A549 (cell line): ENCODE measurements around the gene ATXN7. TPM values are rescaled to one million over a fixed set of nuclear protein-coding genes. Genes with fewer than 3 reads are reported as not detected.

Experiments used
- ATAC-seq, 2 experiments: fragments of 200-7000 bp in 1 of 2; fragments of >200 bp in 1 of 2; cut with Nextera tagmentation in 1 of 2; cut with Tn5 transposase in 1 of 2; 3 replicates each; pipeline versions ENCODE4 v1.8.0 to v1.9.1; 2018 to 2020; ENCODE audit warnings: mild to moderate bottlenecking in 1 of 2, moderate library complexity in 1 of 2
- CTCF ChIA-PET: fragments of 300-600 bp; sonication (Branson Sonifier 250); formaldehyde crosslinking; extraction: SDS; loops from one replicate; lab custom pipeline; 2021; ENCODE audit warnings: antibody characterized with exemption, inconsistent platforms; lab: Yijun Ruan, JAX
- POLR2A ChIA-PET: fragments of 350-600 bp; formaldehyde crosslinking; extraction: SDS; loops from one replicate; lab custom pipeline; 2021; ENCODE audit warnings: antibody characterized with exemption, inconsistent platforms; lab: Yijun Ruan, JAX
- DNase-seq, 2 experiments: peaks; one replicate each; pipeline versions ENCODE4 v3.0.0 to v3.0.0-alpha.2; 2011 to 2016; ENCODE audit warnings: low read depth in 1 of 2, low spot score in 1 of 2
- FAIRE-seq: peaks from 2 replicates; lab custom pipeline; 2011; peaks lifted over from hg19 to GRCh38; lab: Jason Lieb, UNC
- H3K27ac ChIP-seq, 2 experiments: fragments of >200 bp; sonication (Bioruptor Twin); formaldehyde crosslinking; 3 replicates each; pipeline ENCODE4 v1.5.1; 2016 to 2017
- H3K4me1 ChIP-seq: fragments of >200 bp; sonication (Bioruptor Twin); formaldehyde crosslinking; 3 replicates; pipeline ENCODE4 v1.6.1; 2016
- H3K4me2 ChIP-seq: fragments of >200 bp; sonication (Bioruptor Twin); formaldehyde crosslinking; 3 replicates; pipeline ENCODE4 v1.6.1; 2016
- H3K4me3 ChIP-seq: fragments of >200 bp; sonication (Bioruptor Twin); formaldehyde crosslinking; 3 replicates; pipeline ENCODE4 v1.5.1; 2016
- H3K9me3 ChIP-seq: fragments of >200 bp; sonication (Bioruptor Twin); formaldehyde crosslinking; 3 replicates; pipeline ENCODE4 v1.6.1; 2016
- ATOH8 ChIP-seq: fragments of 250-450 bp; sonication (Bioruptor Pico); IDR thresholded peaks from 2 replicates; pipeline ENCODE4 v1.5.0; 2020; ENCODE audit warnings: low read depth, mild to moderate bottlenecking, moderate library complexity
- ELK1 ChIP-seq: fragments of 150-350 bp; IDR thresholded peaks from 2 replicates; pipeline ENCODE4 v1.6.1; 2014; ENCODE audit warnings: low read depth, mild to moderate bottlenecking, low read length
- ESRRA ChIP-seq: fragments of 150-350 bp; IDR thresholded peaks from 2 replicates; pipeline ENCODE4 v1.6.1; 2014; ENCODE audit warnings: mild to moderate bottlenecking, low read length, borderline replicate concordance
- GATA3 ChIP-seq: IDR thresholded peaks from 2 replicates; pipeline ENCODE4 v1.6.1; 2012; ENCODE audit warnings: borderline replicate concordance
- HOXB13 ChIP-seq: fragments of 250-450 bp; sonication (Bioruptor Pico); IDR thresholded peaks from 2 replicates; pipeline ENCODE4 v1.5.0; 2020; ENCODE audit warnings: low read depth, mild to moderate bottlenecking, moderate library complexity
- HOXB5 ChIP-seq: fragments of 250-450 bp; sonication (Bioruptor Pico); IDR thresholded peaks from 2 replicates; pipeline ENCODE4 v1.5.0; 2020; ENCODE audit warnings: mild to moderate bottlenecking, moderate library complexity
- MAFK ChIP-seq: fragments of 450-650 bp; IDR thresholded peaks from 2 replicates; pipeline ENCODE4 v1.6.1; 2014; ENCODE audit not compliant: partially characterized antibody
- NFE2L2 ChIP-seq: fragments of 150-350 bp; conservative IDR thresholded peaks from 2 replicates; pipeline ENCODE4 v1.6.1; 2014; ENCODE audit warnings: low read length
- RAD21 ChIP-seq, 2 experiments: fragments of >200 bp in 1 of 2; sonication (Bioruptor Twin) in 1 of 2; formaldehyde crosslinking in 1 of 2; IDR thresholded peaks in 1 of 2; conservative IDR thresholded peaks in 1 of 2; 2 replicates in 1 of 2; 3 replicates in 1 of 2; pipeline ENCODE4 v1.6.1; 2012 to 2018; ENCODE audit warnings: inconsistent platforms in 1 of 2
- RARB ChIP-seq: fragments of 250-450 bp; sonication (Bioruptor Pico); IDR thresholded peaks from 2 replicates; pipeline ENCODE4 v1.8.0; 2021; ENCODE audit warnings: mild to moderate bottlenecking, moderate library complexity
- REST ChIP-seq: fragments of 200-600 bp; sonication (generic); IDR thresholded peaks from 2 replicates; pipeline ENCODE4 v1.6.1; 2016; ENCODE audit warnings: antibody characterized with exemption, mild to moderate bottlenecking, moderate library complexity
- SMC3 ChIP-seq: fragments of >200 bp; sonication (Bioruptor Twin); formaldehyde crosslinking; IDR thresholded peaks from 3 replicates; pipeline ENCODE4 v1.6.1; 2018; ENCODE audit warnings: inconsistent platforms
- TP53 ChIP-seq: fragments of 250-450 bp; sonication (Bioruptor Pico); IDR thresholded peaks from 2 replicates; pipeline ENCODE4 v1.5.0; 2021; ENCODE audit warnings: mild to moderate bottlenecking, moderate library complexity
- ZC3H11A ChIP-seq: fragments of 450-650 bp; IDR thresholded peaks from 2 replicates; pipeline ENCODE4 v1.6.1; 2014; ENCODE audit warnings: antibody characterized with exemption, mild to moderate bottlenecking
- ZSCAN20 ChIP-seq: fragments of 250-450 bp; sonication (Bioruptor Pico); IDR thresholded peaks from 2 replicates; pipeline ENCODE4 v1.8.0; 2022; ENCODE audit warnings: mild to moderate bottlenecking, moderate library complexity
- WGBS: methylation state at CpG from one replicate; pipeline ENCODE4 v1.1.6; 2017; ENCODE audit errors: missing lambda C conversion rate; 5-methylcytosine and 5-hydroxymethylcytosine counted together
- polyA plus RNA-seq, 4 experiments: library from polyadenylated mRNA; depleted of rRNA in 3 of 4; stranded (reverse); fragments of >200 nt; fragmentation: RNase III in 1 of 4; extraction: RNeasy Plus Mini Kit Qiagen cat#74134 plus additional on column Dnase treatment in 1 of 4; gene quantifications; 2 replicates in 3 of 4; 3 replicates in 1 of 4; pipeline ENCODE4 v1.2.3, GENCODE V29; 2011 to 2017

ATXN7 gene
- polyA plus RNA-seq, 2 of the 4 experiments (the other 2 are of a cell fraction), result 5.4 to 7.3 TPM

- 63% methylated on average over 4 of the region's 4 CpGs for WGBS
- no peak for FAIRE-seq
Observed at GRCh38 chr3:64038253-64038767, 174.6 kb downstream of the ATXN7 start.

GRCh38 chr3:64039332-64039731 is 175.7 kb downstream of the ATXN7 start:
- 88% methylated on average over 4 of the region's 4 CpGs for WGBS
- Histone ChIP-seq H3K4me2 (no peak overlapping the region), H3K9me3 (peaks cover 13% of the 10 kb centered on the region), H3K4me3 (no peak overlapping the region), H3K4me1 (peaks cover 19% of the 10 kb centered on the region; the same call in 2 of the 3 replicates), H3K27ac (peak overlapping the region in 1 of 2 experiments; percentile 63; a peak in 3 of 6 replicates)
- TF ChIP-seq HOXB13, result no peak
- TF ChIP-seq RARB (CRISPR knock-in tag), result no peak
- no peak for TF ChIP-seq ZSCAN20 (CRISPR knock-in tag)
- TF ChIP-seq MAFK, result no peak
- TF ChIP-seq SMC3, result no peak
- no peak for TF ChIP-seq HOXB5 (CRISPR knock-in tag)
- TF ChIP-seq ELK1, result no peak
- no peak for TF ChIP-seq REST
- CTCF ChIA-PET, result interaction anchor here (0.7 to 2.4 kb wide), 4 partner anchors 9 to 445 kb away, joined by 3 to 9 read pairs (median 6); partner anchors contain the start of gene PSMD6
- ATAC-seq, result no peak
- POLR2A ChIA-PET, result no interaction called here
- FAIRE-seq, result no peak
- no peak for DNase-seq

More at GRCh38 chr3:64038253-64038767, 174.6 kb downstream of the ATXN7 start:
- CTCF ChIA-PET, result interaction anchor here (1.6 to 2.4 kb wide), 2 partner anchors 8 to 15 kb away, joined by 8 to 9 read pairs; partner anchors contain the start of gene PSMD6
- DNase-seq, result no peak
- H3K4me3 ChIP-seq, result no peak overlapping the region
- no peak for TF ChIP-seq NFE2L2
- TF ChIP-seq RAD21 (conservative IDR thresholded peaks at IDR 0.05 in 1 of 2, IDR thresholded peaks at IDR 0.05 in 1 of 2), result no peak
- TF ChIP-seq GATA3, result no peak
- TF ChIP-seq ATOH8 (CRISPR knock-in tag), result no peak
- no peak for TF ChIP-seq ESRRA
- TF ChIP-seq, all 56 proteins: peak for 0
- POLR2A ChIA-PET, result no interaction called here
- H3K27ac ChIP-seq, result peak overlapping the region; percentile 17 to 50; a peak in 4 of 6 replicates
- peaks cover 21% of the 10 kb centered on the region for H3K9me3 ChIP-seq
- ATAC-seq, result no peak
- H3K4me2 ChIP-seq, result no peak overlapping the region
- peaks cover 12% of the 10 kb centered on the region; the same call in 2 of the 3 replicates for H3K4me1 ChIP-seq

- FAIRE-seq, result no peak
- 64% methylated on average over 5 of the region's 5 CpGs for WGBS
- POLR2A ChIA-PET, result no interaction called here
Observed at GRCh38 chr3:64039981-64040733, 176.5 kb downstream of the ATXN7 start.

More at GRCh38 chr3:64039981-64040733, 176.5 kb downstream of the ATXN7 start:
- TF ChIP-seq ZC3H11A (no peak), TP53 (CRISPR knock-in tag) (no peak)
- no peak overlapping the region for H3K4me2 ChIP-seq
- DNase-seq (no peak), ATAC-seq (no peak; a peak in 1 of 6 replicates)
- H3K4me3 ChIP-seq, result no peak overlapping the region
- peaks cover 19% of the 10 kb centered on the region; the same call in 2 of the 3 replicates for H3K4me1 ChIP-seq
- peaks cover 7% of the 10 kb centered on the region; the same call in 2 of the 3 replicates for H3K9me3 ChIP-seq
- peak overlapping the region; percentile 9 to 63; a peak in 3 of 6 replicates for H3K27ac ChIP-seq
- CTCF ChIA-PET, result interaction anchor here (0.7 to 1.9 kb wide), 4 partner anchors 9 to 444 kb away, joined by 3 to 7 read pairs (median 4); partner anchors contain the start of gene PSMD6
